T-helper 17 cell (primary cell): ENCODE results near the gene MSI2. TPM values are rescaled to one million over a fixed set of nuclear protein-coding genes. Genes with fewer than 3 reads are reported as not detected.

Experiments used
- ATAC-seq: fragments of 150-1000 bp; cut with Tn5 transposase; 2 replicates; pipeline ENCODE4 v1.10.0; 2021; ENCODE audit warnings: mild to moderate bottlenecking, moderate library complexity
- DNase-seq, 3 donors: peaks; one replicate each; pipeline versions ENCODE4 v3.0.0 to v3.0.0-alpha.2; 2020 to 2021
- H3K9me3 ChIP-seq: one replicate; pipeline ENCODE4 v1.7.0; 2013; ENCODE audit warnings: low read length, mild to moderate bottlenecking; ENCODE audit not compliant: control insufficient read depth, poor library complexity, severe bottlenecking
- H3K27ac Mint-ChIP-seq: one replicate; pipeline ENCODE4 v1.8.0; 2022; ENCODE audit warnings: mild to moderate bottlenecking, moderate library complexity, mixed read lengths
- H3K27me3 Mint-ChIP-seq: one replicate; pipeline ENCODE4 v1.8.0; 2022; ENCODE audit warnings: mixed read lengths
- H3K36me3 Mint-ChIP-seq: one replicate; pipeline ENCODE4 v1.8.0; 2022; ENCODE audit warnings: low read depth, mixed read lengths
- H3K4me1 Mint-ChIP-seq: one replicate; pipeline ENCODE4 v1.8.0; 2022; ENCODE audit warnings: mild to moderate bottlenecking, mixed read lengths
- H3K4me3 Mint-ChIP-seq: one replicate; pipeline ENCODE4 v1.8.0; 2022; ENCODE audit warnings: mild to moderate bottlenecking, moderate library complexity, mixed read lengths
- total RNA-seq, 4 donors: library from RNA in 2 of 4; stranded (reverse) in 2 of 4; gene quantifications; one replicate each; pipeline ENCODE4 v1.2.3 and lab custom pipeline; 2022 to 2026

Gene MSI2
- total RNA-seq, 2 donors from 2014 or later: 148 to 151 TPM

DNA sequence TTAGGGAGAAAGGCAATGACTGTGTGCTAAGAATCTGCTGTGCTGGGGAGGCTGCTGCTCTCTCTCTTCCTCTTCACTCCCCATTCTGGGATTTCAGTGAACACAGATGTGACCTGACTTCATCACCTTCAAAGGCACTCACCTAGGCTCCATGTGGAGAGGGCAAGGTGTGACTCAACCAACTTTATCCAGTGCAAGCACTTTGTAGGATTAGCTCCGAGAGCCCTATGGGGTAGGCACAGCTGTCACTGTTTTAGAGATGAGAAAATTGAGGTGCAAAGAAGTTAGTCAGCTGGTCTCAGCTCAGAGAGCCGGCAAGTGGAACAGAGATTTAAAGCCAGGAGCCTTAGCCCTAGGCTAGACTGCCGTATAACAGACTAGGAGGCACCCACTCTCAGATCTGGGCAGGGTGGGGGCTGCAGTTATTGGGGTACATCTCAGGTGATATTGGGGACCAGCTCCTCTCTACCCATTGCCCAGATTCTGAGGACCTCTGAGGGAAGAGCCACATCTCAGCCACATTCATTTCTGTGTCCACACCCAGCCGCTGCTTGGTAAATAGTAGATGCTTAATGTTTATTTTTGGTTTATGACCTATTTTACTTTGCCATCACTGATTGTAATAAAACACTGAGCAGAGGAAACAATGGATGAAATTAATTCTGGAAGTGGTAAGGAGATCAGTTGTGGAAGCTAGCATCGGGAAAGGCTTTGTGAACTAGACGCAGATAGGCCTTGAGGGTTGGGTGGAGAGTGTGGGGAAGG lies 350.0 kb downstream of the MSI2 start:
- H3K4me3 Mint-ChIP-seq: peak overlapping the region; percentile 77
- no peaks in the 10 kb centered on the region for H3K27me3 Mint-ChIP-seq
- H3K27ac Mint-ChIP-seq: peak overlapping the region; percentile 98
- DNase-seq (no peak), ATAC-seq (no peak)
- H3K36me3 Mint-ChIP-seq: no peaks in the 10 kb centered on the region
- peaks cover 47% of the 10 kb centered on the region for H3K4me1 Mint-ChIP-seq
- no peaks in the 10 kb centered on the region for H3K9me3 ChIP-seq

DNA sequence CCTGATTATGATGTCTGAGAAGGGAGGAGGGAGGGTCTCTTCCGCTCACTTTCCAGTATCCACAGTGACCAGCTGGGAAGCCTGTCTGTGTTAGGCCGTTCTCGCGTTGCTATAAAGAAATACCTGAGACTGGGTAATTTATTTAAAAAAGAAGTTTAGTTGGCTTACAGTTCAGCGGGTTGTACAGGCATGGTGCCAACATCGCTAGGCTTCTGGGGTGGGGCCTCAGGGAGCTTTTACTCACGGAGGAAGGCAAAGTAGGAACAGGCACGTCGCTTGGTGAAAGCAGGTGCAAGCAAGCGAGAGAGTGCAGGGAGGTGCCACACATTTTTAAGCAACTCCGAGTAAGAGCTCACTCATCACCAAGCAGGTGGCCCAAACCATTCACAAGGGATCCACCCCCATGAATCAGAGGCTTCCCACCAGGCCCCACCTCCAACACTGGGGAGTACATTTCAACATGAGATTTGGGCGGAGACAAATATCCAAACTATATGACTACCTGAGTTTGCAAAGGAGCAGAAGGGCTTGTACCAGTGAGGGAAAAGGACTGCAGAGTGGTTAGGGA lies 351.3 kb downstream of the MSI2 start:
- Mint-ChIP-seq H3K4me3 (no peak overlapping the region), H3K4me1 (peaks cover 45% of the 10 kb centered on the region), H3K36me3 (no peaks in the 10 kb centered on the region), H3K27ac (peak overlapping the region; percentile 71), H3K27me3 (no peaks in the 10 kb centered on the region)
- DNase-seq (no peak), ATAC-seq (no peak)
- no peaks in the 10 kb centered on the region for H3K9me3 ChIP-seq

DNA sequence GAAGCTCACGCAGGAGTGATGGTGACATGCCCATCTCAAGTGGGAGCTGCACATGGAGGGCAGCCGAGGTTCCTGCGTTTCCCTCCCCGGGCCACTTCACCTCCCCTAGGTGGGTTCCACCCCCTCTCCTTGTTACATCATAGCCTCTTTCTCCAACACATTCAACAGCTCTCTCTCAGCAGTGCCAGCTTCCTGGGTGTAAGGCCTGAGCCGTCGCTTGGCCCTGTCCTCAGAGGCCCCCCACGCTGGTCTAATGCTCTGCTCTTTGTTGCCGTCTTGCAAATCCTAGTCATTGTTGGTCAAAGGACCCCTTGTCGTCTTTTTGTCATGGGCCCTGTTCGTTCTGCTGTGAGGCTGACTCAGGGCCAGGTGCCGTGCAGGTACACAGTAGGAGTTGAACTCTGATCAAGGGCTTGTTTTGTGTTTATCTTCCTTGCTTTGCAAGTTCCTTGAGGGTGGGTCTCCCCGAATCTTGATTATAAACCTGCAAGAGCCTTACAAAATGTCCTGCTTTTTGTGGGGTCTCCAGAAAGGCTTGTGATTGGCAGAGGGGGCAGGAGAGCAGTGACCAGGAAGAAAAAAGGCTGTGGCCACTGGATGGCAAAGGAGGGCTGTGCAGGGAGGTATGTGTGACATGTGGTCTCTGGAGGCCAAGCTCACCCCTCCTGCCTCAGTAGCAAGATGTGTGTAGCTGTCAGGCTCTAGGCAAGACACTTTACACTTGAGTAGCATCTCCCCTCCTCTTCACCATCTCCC lies 352.2 kb downstream of the MSI2 start:
- H3K4me3 Mint-ChIP-seq: no peak overlapping the region
- H3K4me1 Mint-ChIP-seq: peaks cover 43% of the 10 kb centered on the region
- ATAC-seq (no peak), DNase-seq (no peak)
- no peaks in the 10 kb centered on the region for H3K9me3 ChIP-seq
- H3K36me3 Mint-ChIP-seq: no peaks in the 10 kb centered on the region
- H3K27me3 Mint-ChIP-seq: no peaks in the 10 kb centered on the region
- H3K27ac Mint-ChIP-seq: peak overlapping the region; percentile 71

DNA sequence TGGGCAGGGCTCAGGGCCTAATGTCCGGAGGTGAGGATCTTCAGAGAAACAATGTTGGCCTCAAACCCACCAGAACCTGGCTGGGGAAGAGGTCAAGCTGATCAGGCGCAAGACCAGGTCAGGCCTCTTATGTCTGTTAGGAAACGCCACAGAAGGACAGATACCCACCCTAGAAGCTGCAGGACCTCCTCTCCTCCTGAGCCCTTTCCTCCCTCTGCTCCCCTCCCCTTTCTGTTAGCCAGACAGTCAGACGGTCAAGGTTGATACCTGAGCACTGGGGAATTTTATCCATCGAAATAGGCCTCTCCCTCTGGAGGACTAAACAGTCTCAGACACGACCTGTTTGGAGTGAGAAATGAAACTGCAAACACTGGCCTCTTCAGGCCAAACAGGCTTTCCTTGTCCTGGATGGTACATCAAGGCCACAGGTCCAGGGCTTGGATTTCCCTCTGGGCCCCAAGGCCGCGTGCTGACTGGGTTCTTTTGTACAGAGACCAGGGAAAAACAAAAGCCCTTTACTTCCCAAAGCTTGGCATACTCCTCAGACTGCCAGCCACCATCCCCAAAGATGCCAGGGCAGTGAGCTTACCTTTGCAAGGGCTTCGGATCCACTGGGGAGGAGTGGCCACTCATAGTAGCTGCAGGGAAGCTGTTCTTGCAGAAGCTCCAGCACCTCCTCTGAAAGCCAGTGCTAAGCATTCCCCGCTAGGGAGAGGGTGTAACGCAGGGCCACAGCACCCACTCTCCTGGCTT lies 353.0 kb downstream of the MSI2 start:
- Mint-ChIP-seq H3K27ac (peak overlapping the region; percentile 77), H3K4me1 (peaks cover 37% of the 10 kb centered on the region), H3K27me3 (no peaks in the 10 kb centered on the region), H3K36me3 (no peaks in the 10 kb centered on the region), H3K4me3 (no peak overlapping the region)
- H3K9me3 ChIP-seq: no peaks in the 10 kb centered on the region
- no peak for DNase-seq
- no peak for ATAC-seq

DNA sequence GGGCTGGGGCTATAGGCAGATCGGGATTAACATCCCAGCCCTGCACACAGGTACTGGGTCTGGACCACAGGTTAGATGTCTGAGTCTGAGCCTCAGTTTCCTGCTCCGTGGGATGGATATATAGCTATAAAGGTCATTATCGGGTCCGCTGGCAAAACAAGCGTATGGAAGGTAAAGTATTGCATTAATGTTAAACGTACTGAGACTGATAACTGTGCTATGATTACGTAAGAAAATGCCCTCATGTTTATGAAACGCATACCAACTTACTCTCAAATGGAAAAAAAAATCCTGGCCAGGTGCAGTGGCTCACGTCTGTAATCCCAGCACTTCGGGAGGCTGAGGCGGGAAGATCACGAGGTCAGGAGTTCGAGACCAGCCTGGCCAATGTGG lies 353.6 kb downstream of the MSI2 start:
- Mint-ChIP-seq H3K4me1 (peaks cover 35% of the 10 kb centered on the region), H3K27ac (peak overlapping the region; percentile 77), H3K4me3 (no peak overlapping the region), H3K27me3 (no peaks in the 10 kb centered on the region), H3K36me3 (no peaks in the 10 kb centered on the region)
- H3K9me3 ChIP-seq: no peaks in the 10 kb centered on the region
- DNase-seq (no peak), ATAC-seq (no peak)

DNA sequence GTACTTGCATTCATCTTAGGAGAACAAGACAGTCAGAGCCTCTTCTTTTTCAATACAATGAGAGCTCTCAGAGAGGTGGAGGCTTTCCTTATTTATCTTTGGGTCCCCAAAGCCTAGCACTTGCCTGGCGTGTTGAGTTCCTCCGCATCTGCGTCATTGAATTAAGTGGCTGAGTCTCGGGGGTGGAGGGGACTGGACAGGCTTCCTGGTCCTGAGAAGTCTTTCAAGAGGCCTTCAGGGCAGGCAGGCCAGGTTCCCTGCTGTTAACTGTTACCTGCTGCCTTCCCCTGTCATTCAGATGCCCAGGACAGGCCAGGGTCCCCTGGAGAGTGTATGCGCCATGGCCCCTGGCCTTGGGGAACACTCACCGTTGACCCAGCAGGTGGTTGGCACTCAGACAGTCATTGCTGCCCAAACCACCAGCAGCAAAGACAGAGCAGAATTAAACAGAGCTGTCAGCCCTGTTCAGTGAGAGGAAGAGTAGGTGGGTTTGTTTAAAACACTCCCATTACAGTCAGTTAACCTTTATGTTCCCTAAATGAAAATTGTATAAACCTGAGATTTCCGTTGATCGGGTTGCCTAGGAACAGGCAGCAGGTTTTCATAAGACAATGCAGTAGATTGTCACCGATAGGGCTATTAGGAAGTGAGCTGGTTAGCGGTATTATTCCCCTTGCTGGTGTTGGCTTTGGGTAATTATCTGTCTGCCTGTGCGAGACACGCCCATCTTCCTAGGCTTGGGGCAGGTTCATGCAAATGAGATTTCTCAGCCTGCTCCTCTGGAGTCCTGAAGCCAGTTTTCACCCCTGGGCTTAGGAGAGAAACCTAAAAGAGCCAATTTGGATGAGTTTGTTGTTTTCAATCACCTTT lies 356.1 kb downstream of the MSI2 start:
- no peaks in the 10 kb centered on the region for H3K9me3 ChIP-seq
- peak; percentile 96 for ATAC-seq
- H3K4me1 Mint-ChIP-seq: peaks cover 15% of the 10 kb centered on the region
- DNase-seq: no peak
- H3K36me3 Mint-ChIP-seq: no peaks in the 10 kb centered on the region
- H3K27ac Mint-ChIP-seq: peak overlapping the region; percentile 74
- H3K4me3 Mint-ChIP-seq: no peak overlapping the region
- H3K27me3 Mint-ChIP-seq: no peaks in the 10 kb centered on the region

DNA sequence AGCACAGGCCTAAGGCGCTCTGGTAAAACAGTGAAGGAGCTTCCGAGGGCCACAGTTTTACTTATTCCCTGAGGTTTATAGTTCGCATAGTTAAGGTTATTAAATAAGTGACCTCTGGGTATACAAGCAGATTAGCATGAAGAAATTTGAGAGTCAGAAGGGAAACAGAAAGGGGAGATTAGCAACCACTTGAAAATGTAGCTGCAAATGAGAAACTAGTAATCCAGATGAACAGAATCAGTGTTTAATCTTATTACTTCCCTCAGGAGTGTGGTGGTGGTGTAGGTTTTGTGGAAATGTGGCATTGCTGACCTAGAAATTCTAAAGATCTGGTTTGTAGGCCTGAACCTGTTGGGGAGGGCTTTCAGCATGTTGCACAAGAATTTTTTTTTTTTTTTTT lies 358.4 kb downstream of the MSI2 start:
- Mint-ChIP-seq H3K27ac (no peak overlapping the region), H3K36me3 (peaks cover 4% of the 10 kb centered on the region), H3K4me3 (peak overlapping the region; percentile 19), H3K27me3 (no peaks in the 10 kb centered on the region), H3K4me1 (peaks cover 14% of the 10 kb centered on the region)
- H3K9me3 ChIP-seq: no peaks in the 10 kb centered on the region
- ATAC-seq (no peak), DNase-seq (no peak)

DNA sequence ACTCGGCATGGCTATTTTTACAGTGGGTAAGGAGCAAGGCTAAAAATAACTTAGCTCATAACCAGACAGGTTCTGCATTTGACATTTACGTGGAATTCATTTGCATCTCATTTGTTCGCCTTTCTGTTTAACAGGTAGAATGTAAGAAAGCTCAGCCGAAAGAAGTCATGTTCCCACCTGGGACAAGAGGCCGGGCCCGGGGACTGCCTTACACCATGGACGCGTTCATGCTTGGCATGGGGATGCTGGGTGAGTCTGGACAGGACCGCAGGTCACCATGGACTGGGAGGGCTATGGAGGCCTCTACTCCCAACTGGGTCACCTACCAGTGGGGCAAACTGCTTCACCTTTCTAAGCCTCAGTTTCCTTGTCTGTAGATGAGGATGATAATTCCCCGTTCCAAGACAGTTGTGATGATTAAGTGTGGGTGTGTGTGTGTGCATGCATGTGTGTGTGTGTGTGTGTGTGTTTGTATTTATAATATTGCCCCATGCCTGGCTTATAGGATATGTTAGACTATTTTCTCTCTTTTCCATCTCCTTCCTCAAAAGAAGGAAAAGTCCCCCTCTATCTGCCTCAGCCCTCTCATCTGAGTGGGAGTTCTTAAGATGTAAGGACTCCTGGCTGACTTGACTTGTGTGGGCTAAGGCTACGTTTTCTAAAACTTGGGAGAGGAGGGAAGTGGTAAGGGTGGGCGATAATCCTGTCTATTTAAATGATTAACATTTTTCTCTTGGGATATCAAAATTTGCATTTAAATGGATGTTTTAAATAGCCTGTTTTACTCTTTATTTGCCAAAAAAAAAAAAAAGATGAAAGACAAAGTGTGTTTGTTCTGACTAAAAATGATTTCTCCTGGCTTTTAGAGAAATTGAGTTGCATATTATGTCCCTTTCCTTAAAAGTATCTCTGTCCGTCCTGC lies 359.8 kb downstream of the MSI2 start:
- Mint-ChIP-seq H3K4me1 (peaks cover 15% of the 10 kb centered on the region), H3K27me3 (no peaks in the 10 kb centered on the region), H3K4me3 (no peak overlapping the region), H3K36me3 (peaks cover 4% of the 10 kb centered on the region), H3K27ac (no peak overlapping the region)
- no peak for ATAC-seq
- DNase-seq: no peak
- no peaks in the 10 kb centered on the region for H3K9me3 ChIP-seq

DNA sequence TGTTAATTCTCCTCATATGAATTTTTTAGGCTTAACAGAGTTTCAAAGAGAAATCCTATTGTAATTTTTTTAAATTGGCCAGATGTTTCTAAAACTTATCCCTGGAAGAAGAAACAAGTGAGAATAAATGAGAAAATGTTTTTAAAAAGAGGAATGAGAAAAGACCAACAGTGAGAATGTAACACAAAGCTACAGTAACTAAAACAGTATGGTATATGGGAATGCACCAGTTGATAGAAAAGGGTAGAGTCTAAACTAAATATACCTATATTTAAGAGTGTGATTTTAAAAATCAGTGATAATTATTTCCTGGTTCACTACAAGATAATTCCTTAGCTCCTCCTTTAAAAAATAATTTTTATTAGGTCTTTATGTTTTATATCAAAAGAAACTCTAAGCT lies 360.9 kb downstream of the MSI2 start:
- Mint-ChIP-seq H3K27ac (no peak overlapping the region), H3K4me3 (no peak overlapping the region), H3K36me3 (peaks cover 4% of the 10 kb centered on the region), H3K4me1 (peaks cover 9% of the 10 kb centered on the region), H3K27me3 (no peaks in the 10 kb centered on the region)
- DNase-seq: no peak
- ATAC-seq: no peak
- H3K9me3 ChIP-seq: no peaks in the 10 kb centered on the region

DNA sequence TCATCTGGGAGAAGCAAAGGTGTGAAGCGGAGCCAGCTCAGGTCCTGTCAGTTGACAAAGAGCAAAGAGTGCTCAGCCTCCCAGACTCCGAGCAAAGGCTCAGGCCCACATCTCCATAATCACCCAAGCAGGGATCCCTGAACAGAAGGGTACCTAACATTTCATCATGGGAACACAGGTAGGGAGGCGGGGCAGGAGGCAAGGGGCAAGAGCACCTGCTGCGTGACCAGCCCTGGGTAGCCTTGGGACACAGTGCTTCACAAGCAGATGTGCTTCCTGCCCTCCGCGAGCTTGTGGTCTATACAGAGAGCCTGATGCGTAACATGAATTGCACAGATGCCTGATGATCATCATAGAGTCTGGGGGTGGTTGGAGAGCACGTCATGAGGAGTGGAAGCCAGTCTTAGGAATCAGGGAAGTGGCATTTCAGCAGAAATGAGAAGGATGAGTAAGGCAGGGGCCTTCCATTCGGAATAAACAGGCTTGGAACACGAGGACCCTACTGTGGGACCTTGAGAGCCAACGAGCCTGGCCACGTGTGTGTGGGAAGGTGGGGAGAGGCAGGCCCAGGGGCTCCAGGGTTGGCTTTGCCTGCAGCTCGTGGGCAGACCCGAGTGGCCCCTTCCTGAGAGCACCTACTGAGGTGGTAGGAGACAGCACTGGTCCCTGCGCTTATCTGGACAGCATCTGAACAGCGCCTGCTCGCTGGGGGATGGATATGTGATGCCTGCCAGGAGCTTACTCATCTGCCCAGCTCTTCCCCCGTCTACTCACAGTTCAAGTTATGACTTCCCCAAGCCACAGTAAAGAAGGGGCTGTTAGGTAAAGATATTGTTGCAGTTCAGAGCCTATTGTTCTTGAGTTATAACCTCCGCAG lies 363.0 kb downstream of the MSI2 start:
- ATAC-seq (no peak), DNase-seq (no peak)
- Mint-ChIP-seq H3K27me3 (no peaks in the 10 kb centered on the region), H3K4me3 (no peak overlapping the region), H3K27ac (peak overlapping the region; percentile 34), H3K36me3 (peaks cover 4% of the 10 kb centered on the region), H3K4me1 (peaks cover 14% of the 10 kb centered on the region)
- no peaks in the 10 kb centered on the region for H3K9me3 ChIP-seq

DNA sequence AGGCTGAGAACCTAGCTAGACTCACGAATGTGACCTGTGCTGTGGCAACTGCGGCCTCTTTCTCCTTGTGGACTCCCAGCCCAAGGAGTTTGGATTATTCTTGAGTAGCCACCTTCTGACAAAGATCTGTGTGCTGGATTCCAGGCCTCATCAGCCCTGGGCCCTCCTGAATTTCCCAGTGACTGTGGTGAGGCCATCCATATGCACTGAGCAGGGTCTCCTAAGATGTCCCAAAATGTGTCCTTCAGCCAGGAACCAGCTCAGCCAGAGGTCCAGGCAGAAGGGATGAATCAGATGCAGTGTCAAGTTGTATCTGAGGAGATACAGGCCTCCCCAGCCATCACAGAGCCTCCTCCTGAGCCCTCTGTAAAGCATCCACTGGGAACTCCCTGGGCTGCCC lies 364.3 kb downstream of the MSI2 start:
- H3K36me3 Mint-ChIP-seq: peaks cover 4% of the 10 kb centered on the region
- peaks cover 17% of the 10 kb centered on the region for H3K4me1 Mint-ChIP-seq

More for the DNA sequence above, 364.3 kb downstream of the MSI2 start:
- H3K9me3 ChIP-seq: no peaks in the 10 kb centered on the region
- Mint-ChIP-seq H3K27me3 (no peaks in the 10 kb centered on the region), H3K4me3 (no peak overlapping the region), H3K27ac (no peak overlapping the region)
- no peak for ATAC-seq
- DNase-seq: no peak
